Measurements from ENCODE around the gene SMIM41. TPM values are rescaled to one million over a fixed set of nuclear protein-coding genes. Genes with fewer than 3 reads are reported as not detected.

SMIM41 gene
- total RNA-seq, 2 experiments from 2014 or later, result not detected

DNA sequence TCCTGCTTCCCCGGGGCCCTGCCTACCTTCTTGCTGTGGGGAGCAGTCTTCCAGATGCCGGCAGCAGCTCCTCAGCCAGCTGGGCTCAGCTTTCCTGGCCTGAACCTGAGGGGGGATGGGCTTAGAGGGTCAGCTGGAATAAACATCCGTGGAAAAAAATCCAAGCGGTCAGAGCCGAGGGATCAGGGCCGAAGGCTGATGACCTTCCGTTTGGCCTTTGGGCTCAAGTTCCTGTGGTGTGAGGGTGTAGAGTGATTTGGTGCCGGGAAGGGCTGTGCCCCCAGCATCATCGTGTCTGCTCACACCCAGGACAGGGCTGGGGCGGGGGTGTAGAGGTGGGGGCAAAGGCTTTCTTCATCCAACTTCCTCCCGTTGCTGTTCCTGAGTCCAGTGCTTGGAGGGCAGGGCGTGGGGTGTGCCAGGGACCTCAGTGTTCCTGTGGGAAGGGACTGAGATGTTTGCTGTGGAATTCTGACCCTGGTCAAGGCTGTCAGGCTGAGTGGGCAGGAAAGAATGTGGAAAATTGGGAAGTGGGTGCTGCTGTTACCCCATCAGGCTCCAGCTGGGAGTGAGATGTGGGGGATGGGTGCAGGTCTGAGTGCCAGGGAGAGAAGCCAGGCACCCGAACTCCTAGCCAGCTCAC lies 2.6 kb downstream of the SMIM41 start:
- Histone ChIP-seq H3K36me3 (ENCODE audit: insufficient read depth, low read length) (peaks cover 27% of the 10 kb centered on the region), H3K4me3 (ENCODE audit: low read depth, low read length, poor library complexity, severe bottlenecking) (peak overlapping the region; percentile 52), H2AFZ (ENCODE audit: low read length) (no peak overlapping the region), H3K4me2 (ENCODE audit: low read length) (peak overlapping the region; percentile 81), H3K27ac (ENCODE audit: low read depth, low read length, poor library complexity, severe bottlenecking) (peak overlapping the region; percentile 84), H4K20me1 (ENCODE audit: insufficient read depth, low read length) (no peaks in the 10 kb centered on the region), H3K79me2 (ENCODE audit: insufficient read depth, low read depth, low read length) (no peaks in the 10 kb centered on the region), H3K4me1 (ENCODE audit: insufficient read depth, low read length, poor library complexity, severe bottlenecking) (peaks cover 58% of the 10 kb centered on the region), H3K9me3 (ENCODE audit: low read length) (no peaks in the 10 kb centered on the region), H3K9me2 (ENCODE audit: insufficient read depth, low read length) (no peaks in the 10 kb centered on the region)
- POLR2A ChIA-PET, result interaction anchor here (0.7 to 3.7 kb wide), 9 partner anchors 9 to 56 kb away, joined by 3 to 26 read pairs (median 5); partner anchors contain the start of gene ATG101
- intact Hi-C loops (cut with micrococcal nuclease; ENCODE audit: unreplicated experiment), result no loop called here
- TF ChIP-seq, protein P1, sequence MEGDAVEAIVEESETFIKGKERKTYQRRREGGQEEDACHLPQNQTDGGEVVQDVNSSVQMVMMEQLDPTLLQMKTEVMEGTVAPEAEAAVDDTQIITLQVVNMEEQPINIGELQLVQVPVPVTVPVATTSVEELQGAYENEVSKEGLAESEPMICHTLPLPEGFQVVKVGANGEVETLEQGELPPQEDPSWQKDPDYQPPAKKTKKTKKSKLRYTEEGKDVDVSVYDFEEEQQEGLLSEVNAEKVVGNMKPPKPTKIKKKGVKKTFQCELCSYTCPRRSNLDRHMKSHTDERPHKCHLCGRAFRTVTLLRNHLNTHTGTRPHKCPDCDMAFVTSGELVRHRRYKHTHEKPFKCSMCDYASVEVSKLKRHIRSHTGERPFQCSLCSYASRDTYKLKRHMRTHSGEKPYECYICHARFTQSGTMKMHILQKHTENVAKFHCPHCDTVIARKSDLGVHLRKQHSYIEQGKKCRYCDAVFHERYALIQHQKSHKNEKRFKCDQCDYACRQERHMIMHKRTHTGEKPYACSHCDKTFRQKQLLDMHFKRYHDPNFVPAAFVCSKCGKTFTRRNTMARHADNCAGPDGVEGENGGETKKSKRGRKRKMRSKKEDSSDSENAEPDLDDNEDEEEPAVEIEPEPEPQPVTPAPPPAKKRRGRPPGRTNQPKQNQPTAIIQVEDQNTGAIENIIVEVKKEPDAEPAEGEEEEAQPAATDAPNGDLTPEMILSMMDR (conservative IDR thresholded peaks at IDR 0.05; ENCODE audit: low read length), result no peak
- TF ChIP-seq EZH2phosphoT487 (IDR thresholded peaks at IDR 0.05; ENCODE audit: borderline replicate concordance, low read depth, low read length), result no peak
- DNase-seq (ENCODE audit: low spot score), result no peak
- BruUV-seq (replicated peaks), result no TSS peak
- CTCF ChIA-PET (ENCODE audit: unreplicated experiment), result interaction anchor here (0.6 to 3.1 kb wide), 8 partner anchors 10 to 59 kb away, joined by 3 to 32 read pairs (median 4); no protein-coding TSS in a partner anchor

DNA sequence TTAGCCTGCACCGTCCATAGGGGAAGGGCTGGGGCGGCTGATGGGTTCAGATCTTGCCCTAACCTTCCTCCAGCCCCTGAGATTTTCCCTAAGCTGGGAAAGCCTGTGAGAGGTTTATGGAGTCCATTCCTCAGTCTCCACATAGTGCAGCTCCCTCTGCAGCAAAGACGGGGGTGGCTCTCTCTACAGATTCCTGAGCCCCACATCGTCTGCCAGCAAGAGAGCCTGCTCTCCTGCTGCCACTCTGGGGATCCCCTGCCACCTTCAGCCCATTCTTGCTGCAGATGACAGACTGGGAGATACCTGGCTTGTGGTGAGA lies 3.1 kb downstream of the SMIM41 start:
- CTCF ChIA-PET (ENCODE audit: unreplicated experiment), result interaction anchor here (0.8 to 3.1 kb wide), 5 partner anchors 31 to 60 kb away, joined by 3 to 32 read pairs (median 5); no protein-coding TSS in a partner anchor
- no TSS peak for BruUV-seq (replicated peaks)
- Histone ChIP-seq H3K4me2 (ENCODE audit: low read length) (peak overlapping the region; percentile 81), H3K9me3 (ENCODE audit: low read length) (no peaks in the 10 kb centered on the region), H3K9me2 (ENCODE audit: insufficient read depth, low read length) (no peaks in the 10 kb centered on the region), H3K79me2 (ENCODE audit: insufficient read depth, low read depth, low read length) (no peaks in the 10 kb centered on the region), H3K36me3 (ENCODE audit: insufficient read depth, low read length) (peaks cover 24% of the 10 kb centered on the region), H2AFZ (ENCODE audit: low read length) (no peak overlapping the region), H4K20me1 (ENCODE audit: insufficient read depth, low read length) (no peaks in the 10 kb centered on the region), H3K4me3 (ENCODE audit: low read depth, low read length, poor library complexity, severe bottlenecking) (peak overlapping the region; percentile 52), H3K27ac (ENCODE audit: low read depth, low read length, poor library complexity, severe bottlenecking) (peak overlapping the region; percentile 84), H3K4me1 (ENCODE audit: insufficient read depth, low read length, poor library complexity, severe bottlenecking) (peaks cover 63% of the 10 kb centered on the region)
- POLR2A ChIA-PET, result interaction anchor here (0.7 to 3.7 kb wide), 4 partner anchors 16 to 57 kb away, joined by 3 to 26 read pairs (median 5); no protein-coding TSS in a partner anchor
- TF ChIP-seq, protein P1 (conservative IDR thresholded peaks at IDR 0.05; ENCODE audit: low read length), result no peak
- TF ChIP-seq EZH2phosphoT487 (IDR thresholded peaks at IDR 0.05; ENCODE audit: borderline replicate concordance, low read depth, low read length), result no peak
- DNase-seq (ENCODE audit: low spot score), result no peak
- intact Hi-C loops (cut with micrococcal nuclease; ENCODE audit: unreplicated experiment), result no loop called here
